ENCODE results near the gene ICA1L.

The ICA1L gene

DNA sequence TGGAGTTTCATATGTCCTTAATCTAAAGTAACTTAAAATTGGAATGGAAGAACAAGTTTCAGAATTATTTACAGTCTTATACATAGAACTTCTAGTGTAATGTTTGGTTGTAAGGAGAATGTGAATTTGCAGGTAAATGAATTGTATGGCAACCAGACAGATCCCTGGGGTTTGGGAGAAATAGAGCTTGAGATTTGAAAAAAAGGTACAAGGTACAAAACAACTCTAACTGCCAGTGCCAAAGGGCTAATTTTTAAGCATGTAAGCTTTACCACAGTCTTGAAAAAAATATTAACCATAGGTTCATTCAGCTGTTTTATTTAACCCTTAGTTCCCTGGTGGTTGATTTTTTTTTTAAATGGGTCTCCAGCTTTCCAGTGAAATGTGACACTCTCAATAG is 103.3 kb downstream of the ICA1L start:
- in situ Hi-C loops (cut with HindIII; ENCODE audit: low pct_ligation_motif_present, low sequenced_read_pairs), result no loop called here
- no peak for DNase-seq
- H3K4me3 ChIP-seq (ENCODE audit: low read depth, low read length), result no peak overlapping the region
- H3K27me3 ChIP-seq (replicated peaks), result no peaks in the 10 kb centered on the region
- TF ChIP-seq, protein P1, sequence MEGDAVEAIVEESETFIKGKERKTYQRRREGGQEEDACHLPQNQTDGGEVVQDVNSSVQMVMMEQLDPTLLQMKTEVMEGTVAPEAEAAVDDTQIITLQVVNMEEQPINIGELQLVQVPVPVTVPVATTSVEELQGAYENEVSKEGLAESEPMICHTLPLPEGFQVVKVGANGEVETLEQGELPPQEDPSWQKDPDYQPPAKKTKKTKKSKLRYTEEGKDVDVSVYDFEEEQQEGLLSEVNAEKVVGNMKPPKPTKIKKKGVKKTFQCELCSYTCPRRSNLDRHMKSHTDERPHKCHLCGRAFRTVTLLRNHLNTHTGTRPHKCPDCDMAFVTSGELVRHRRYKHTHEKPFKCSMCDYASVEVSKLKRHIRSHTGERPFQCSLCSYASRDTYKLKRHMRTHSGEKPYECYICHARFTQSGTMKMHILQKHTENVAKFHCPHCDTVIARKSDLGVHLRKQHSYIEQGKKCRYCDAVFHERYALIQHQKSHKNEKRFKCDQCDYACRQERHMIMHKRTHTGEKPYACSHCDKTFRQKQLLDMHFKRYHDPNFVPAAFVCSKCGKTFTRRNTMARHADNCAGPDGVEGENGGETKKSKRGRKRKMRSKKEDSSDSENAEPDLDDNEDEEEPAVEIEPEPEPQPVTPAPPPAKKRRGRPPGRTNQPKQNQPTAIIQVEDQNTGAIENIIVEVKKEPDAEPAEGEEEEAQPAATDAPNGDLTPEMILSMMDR (IDR thresholded peaks at IDR 0.05; ENCODE audit: low read depth, low read length, missing control alignments), result no peak
- no peak overlapping the region for H3K27ac ChIP-seq
- no peaks in the 10 kb centered on the region for H3K36me3 ChIP-seq (replicated peaks)

DNA sequence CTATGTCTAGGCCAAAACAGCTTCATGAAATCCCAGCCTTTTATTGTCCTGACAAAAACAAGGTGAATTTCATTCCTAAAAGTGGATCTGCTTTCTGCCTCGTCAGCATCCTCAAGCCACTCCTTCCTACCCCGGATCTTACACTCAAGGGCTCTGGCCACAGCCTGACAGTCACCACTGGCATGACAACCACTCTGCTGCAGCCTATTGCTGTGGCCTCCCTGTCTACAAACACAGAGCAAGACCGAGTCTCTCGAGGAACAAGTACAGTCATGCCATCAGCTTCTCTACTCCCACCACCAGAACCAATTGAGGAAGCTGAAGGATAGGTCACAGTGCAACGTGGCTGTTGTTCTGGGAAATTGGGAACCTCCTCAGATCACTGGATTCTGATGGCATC is 106.1 kb downstream of the ICA1L start:
- Histone ChIP-seq H3K27me3 (replicated peaks) (no peaks in the 10 kb centered on the region), H3K27ac (no peak overlapping the region), H3K4me3 (ENCODE audit: low read depth, low read length) (no peak overlapping the region), H3K36me3 (replicated peaks) (no peaks in the 10 kb centered on the region)
- in situ Hi-C loops (cut with HindIII; ENCODE audit: low pct_ligation_motif_present, low sequenced_read_pairs), result no loop called here
- TF ChIP-seq, protein P1 (IDR thresholded peaks at IDR 0.05; ENCODE audit: low read depth, low read length, missing control alignments), result no peak
- DNase-seq, result no peak

DNA sequence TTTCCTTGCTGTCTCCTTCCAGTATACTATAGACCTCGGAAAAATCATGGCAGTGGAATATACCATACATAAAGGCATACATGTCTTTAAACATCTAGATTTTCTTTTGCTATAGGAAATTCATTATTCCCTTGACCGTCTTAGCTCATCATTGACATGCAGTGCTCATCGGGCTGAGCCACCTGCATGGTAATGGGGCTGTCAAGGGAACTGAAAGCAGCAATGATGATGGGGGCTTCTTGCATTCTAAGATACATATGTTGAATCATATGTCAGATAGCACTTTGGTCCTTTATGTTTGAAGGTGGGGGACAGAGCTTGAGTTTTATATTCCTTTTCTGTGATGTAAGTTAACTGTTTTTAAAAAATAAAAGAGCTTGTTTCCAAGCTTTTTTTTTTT is 106.6 kb downstream of the ICA1L start:
- no peaks in the 10 kb centered on the region for H3K27me3 ChIP-seq (replicated peaks)
- TF ChIP-seq, protein P1 (IDR thresholded peaks at IDR 0.05; ENCODE audit: low read depth, low read length, missing control alignments), result no peak
- H3K27ac ChIP-seq, result no peak overlapping the region
- DNase-seq, result no peak
- in situ Hi-C loops (cut with HindIII; ENCODE audit: low pct_ligation_motif_present, low sequenced_read_pairs), result no loop called here
- no peak overlapping the region for H3K4me3 ChIP-seq (ENCODE audit: low read depth, low read length)
- H3K36me3 ChIP-seq (replicated peaks), result no peaks in the 10 kb centered on the region

DNA sequence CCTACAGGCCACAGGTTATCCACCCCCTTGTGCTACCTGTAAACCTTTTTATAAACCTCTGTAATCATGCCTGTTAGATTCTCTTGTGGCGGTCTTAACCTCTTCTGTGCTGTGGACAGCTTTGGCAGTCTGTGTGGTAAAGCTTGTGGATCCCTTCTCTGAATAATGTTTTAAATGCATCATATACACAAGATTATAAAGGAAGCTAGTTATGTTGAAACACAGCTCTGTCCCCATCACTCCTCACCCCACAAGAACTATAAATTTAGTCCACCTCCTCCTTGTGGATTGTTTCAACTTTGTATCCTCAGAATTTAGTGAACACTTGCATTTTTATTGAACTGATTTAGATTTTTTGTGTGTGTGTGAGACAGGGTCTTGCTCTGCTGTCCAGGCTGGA is 107.7 kb downstream of the ICA1L start:
- no peak overlapping the region for H3K27ac ChIP-seq
- no peaks in the 10 kb centered on the region for H3K36me3 ChIP-seq (replicated peaks)
- in situ Hi-C loops (cut with HindIII; ENCODE audit: low pct_ligation_motif_present, low sequenced_read_pairs), result no loop called here

DNA sequence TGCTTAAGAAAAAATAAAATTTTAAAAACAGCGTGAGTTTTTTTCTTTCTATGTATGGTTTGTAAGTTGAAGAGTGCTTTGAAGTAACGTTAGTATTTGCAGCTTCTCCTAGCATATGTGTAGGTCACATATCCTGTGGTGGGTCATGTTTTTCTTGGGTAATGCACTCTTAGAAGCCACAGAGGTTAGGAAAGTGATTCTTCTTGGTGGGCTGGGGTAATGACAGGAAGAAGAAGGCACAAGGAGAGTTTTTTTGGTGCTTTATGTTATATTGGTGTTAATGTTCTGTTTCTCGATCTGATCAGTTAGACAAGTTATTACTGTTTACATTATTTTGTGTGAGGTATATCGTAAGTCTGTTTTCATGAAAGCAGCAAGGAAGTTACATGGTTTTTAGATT is 109.0 kb downstream of the ICA1L start:
- in situ Hi-C loops (cut with HindIII; ENCODE audit: low pct_ligation_motif_present, low sequenced_read_pairs), result no loop called here
- H3K27ac ChIP-seq, result no peak overlapping the region
- DNase-seq, result no peak
- no peaks in the 10 kb centered on the region for H3K36me3 ChIP-seq (replicated peaks)
- no peak overlapping the region for H3K4me3 ChIP-seq (ENCODE audit: low read depth, low read length)
- TF ChIP-seq, protein P1 (IDR thresholded peaks at IDR 0.05; ENCODE audit: low read depth, low read length, missing control alignments), result no peak
- no peaks in the 10 kb centered on the region for H3K27me3 ChIP-seq (replicated peaks)

More for the DNA sequence above, 107.7 kb downstream of the ICA1L start:
- Histone ChIP-seq H3K27me3 (replicated peaks) (no peaks in the 10 kb centered on the region), H3K4me3 (ENCODE audit: low read depth, low read length) (no peak overlapping the region)
- TF ChIP-seq, protein P1 (IDR thresholded peaks at IDR 0.05; ENCODE audit: low read depth, low read length, missing control alignments), result no peak
- DNase-seq, result no peak

DNA sequence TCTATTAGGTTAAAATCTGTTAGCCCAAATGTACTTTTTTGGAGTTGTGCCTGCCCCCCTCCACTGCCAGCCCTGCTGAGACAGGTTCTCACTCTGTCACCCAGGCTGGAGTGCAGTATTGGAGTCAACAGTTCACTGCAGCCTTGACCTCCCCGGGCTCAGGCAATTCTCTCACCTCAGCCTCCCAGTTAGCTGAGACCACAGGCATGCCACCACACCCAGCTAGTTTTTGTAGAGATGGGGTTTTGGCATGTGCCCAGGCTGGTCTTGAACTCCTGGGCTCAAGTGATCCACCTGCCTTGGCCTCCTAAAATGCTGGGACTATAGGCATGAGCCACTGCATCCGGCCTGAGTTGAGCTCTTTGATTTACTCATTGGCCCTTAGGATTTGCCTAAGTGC is 110.7 kb downstream of the ICA1L start:
- in situ Hi-C loops (cut with HindIII; ENCODE audit: low pct_ligation_motif_present, low sequenced_read_pairs), result no loop called here
- TF ChIP-seq, protein P1 (IDR thresholded peaks at IDR 0.05; ENCODE audit: low read depth, low read length, missing control alignments), result no peak
- Histone ChIP-seq H3K4me3 (ENCODE audit: low read depth, low read length) (no peak overlapping the region), H3K27ac (no peak overlapping the region), H3K27me3 (replicated peaks) (no peaks in the 10 kb centered on the region), H3K36me3 (replicated peaks) (no peaks in the 10 kb centered on the region)
- DNase-seq, result no peak
